Nephron (organoid): ENCODE results near the gene NCCRP1.

ENCODE experiments used
- H3K27ac Mint-ChIP-seq, 3 experiments: 2 replicates each; pipeline ENCODE4 v1.8.0; 2020; ENCODE audit warnings: mixed read lengths in 3 of 3, mild to moderate bottlenecking in 2 of 3, moderate library complexity in 1 of 3
- H3K27me3 Mint-ChIP-seq: 2 replicates; pipeline ENCODE4 v1.8.0; 2021; ENCODE audit warnings: low read depth, mild to moderate bottlenecking, moderate library complexity, mixed read lengths
- H3K36me3 Mint-ChIP-seq: 2 replicates; pipeline ENCODE4 v1.8.0; 2020; ENCODE audit warnings: low read depth, mixed read lengths
- H3K4me1 Mint-ChIP-seq: 2 replicates; pipeline ENCODE4 v1.8.0; 2020; ENCODE audit warnings: mixed read lengths
- H3K4me3 Mint-ChIP-seq, 3 experiments: 2 replicates each; pipeline ENCODE4 v1.8.0; 2020; ENCODE audit warnings: mild to moderate bottlenecking in 3 of 3, mixed read lengths in 3 of 3, moderate library complexity in 2 of 3
- H3K9me3 Mint-ChIP-seq: 2 replicates; pipeline ENCODE4 v1.8.0; 2020; ENCODE audit warnings: mixed read lengths
- TF ChIP-seq, protein P1 (sequence below), 3 experiments: fragments of 200-600 bp; sonication (generic); IDR thresholded peaks; one replicate each; pipeline ENCODE4 v1.5.0; 2021; ENCODE audit warnings: antibody characterized with exemption in 3 of 3; ENCODE audit not compliant: unreplicated experiment in 3 of 3

Gene NCCRP1, protein sequence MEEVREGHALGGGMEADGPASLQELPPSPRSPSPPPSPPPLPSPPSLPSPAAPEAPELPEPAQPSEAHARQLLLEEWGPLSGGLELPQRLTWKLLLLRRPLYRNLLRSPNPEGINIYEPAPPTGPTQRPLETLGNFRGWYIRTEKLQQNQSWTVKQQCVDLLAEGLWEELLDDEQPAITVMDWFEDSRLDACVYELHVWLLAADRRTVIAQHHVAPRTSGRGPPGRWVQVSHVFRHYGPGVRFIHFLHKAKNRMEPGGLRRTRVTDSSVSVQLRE

DNA sequence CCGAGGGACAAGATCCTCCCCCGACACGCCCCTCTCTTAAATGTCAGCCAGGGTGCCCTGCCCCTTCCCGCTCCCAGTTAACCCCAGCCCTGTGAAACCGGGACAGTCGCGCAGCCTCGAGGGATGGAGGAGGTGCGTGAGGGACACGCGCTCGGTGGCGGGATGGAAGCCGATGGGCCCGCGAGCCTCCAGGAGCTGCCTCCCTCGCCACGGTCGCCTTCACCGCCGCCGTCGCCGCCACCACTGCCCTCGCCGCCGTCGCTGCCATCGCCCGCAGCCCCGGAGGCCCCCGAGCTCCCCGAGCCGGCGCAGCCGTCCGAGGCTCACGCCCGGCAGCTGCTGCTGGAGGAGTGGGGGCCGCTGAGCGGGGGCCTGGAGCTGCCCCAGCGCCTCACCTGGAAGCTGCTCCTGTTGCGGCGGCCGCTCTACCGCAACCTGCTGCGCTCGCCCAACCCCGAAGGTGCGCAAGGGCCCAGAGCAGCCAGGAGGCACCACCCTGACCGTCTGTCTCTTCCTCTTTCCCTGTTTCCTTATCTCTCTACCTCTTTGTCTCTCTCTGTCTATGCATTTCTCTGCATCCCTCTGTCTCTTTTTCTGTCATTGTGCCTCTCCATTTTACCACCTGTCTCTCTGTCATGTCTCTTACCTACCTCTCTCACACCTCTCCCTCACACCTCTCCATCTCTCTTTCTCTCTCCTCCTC, at the start of gene NCCRP1:
Gene NCCRP1 (plus strand): TSS at position 105 of the 703 bp plus-strand sequence. CDS start 19 bp downstream, at position 124.
- Mint-ChIP-seq H3K27ac (peak within 1 kb of the TSS in 1 of 3 experiments; percentile 4), H3K4me1 (peaks cover 5% of the 10 kb centered on the region), H3K9me3 (no peaks in the 10 kb centered on the region), H3K36me3 (no peaks in the 10 kb centered on the region), H3K4me3 (peak within 1 kb of the TSS in 2 of 3 experiments; percentile 33 to 55), H3K27me3 (peaks cover 69% of the 10 kb centered on the region)
- TF ChIP-seq, protein P1, sequence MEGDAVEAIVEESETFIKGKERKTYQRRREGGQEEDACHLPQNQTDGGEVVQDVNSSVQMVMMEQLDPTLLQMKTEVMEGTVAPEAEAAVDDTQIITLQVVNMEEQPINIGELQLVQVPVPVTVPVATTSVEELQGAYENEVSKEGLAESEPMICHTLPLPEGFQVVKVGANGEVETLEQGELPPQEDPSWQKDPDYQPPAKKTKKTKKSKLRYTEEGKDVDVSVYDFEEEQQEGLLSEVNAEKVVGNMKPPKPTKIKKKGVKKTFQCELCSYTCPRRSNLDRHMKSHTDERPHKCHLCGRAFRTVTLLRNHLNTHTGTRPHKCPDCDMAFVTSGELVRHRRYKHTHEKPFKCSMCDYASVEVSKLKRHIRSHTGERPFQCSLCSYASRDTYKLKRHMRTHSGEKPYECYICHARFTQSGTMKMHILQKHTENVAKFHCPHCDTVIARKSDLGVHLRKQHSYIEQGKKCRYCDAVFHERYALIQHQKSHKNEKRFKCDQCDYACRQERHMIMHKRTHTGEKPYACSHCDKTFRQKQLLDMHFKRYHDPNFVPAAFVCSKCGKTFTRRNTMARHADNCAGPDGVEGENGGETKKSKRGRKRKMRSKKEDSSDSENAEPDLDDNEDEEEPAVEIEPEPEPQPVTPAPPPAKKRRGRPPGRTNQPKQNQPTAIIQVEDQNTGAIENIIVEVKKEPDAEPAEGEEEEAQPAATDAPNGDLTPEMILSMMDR (IDR thresholded peaks at IDR 0.05; ENCODE audit: unreplicated experiment in 3 of 3), result no peak

DNA sequence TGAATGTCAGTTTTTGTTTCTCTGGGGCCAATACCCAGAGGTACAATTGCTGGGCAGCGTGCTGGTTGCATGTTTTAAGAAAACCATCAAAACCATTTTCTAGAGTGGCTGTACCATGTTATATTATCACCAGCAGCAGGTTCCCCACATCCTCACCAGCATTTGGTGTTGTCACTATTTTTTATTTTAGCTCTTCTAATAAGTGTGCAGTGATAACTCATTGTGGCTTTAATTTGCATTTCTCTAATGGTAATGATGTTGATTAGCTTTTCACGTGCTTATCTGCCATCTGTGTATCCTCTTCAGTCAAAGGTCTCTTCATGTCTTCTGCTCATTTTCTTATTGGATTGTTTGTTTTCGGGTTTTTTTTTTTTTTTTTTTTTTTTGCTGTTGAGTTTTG, 49.3 kb upstream of the NCCRP1 start:
- Mint-ChIP-seq H3K27me3 (no peaks in the 10 kb centered on the region), H3K36me3 (peaks cover 23% of the 10 kb centered on the region), H3K27ac (peak overlapping the region in 2 of 3 experiments; percentile 50 to 63), H3K9me3 (no peaks in the 10 kb centered on the region), H3K4me3 (no peak overlapping the region), H3K4me1 (peaks cover 33% of the 10 kb centered on the region)
- TF ChIP-seq, protein P1 (IDR thresholded peaks at IDR 0.05; ENCODE audit: unreplicated experiment in 3 of 3), result no peak

DNA sequence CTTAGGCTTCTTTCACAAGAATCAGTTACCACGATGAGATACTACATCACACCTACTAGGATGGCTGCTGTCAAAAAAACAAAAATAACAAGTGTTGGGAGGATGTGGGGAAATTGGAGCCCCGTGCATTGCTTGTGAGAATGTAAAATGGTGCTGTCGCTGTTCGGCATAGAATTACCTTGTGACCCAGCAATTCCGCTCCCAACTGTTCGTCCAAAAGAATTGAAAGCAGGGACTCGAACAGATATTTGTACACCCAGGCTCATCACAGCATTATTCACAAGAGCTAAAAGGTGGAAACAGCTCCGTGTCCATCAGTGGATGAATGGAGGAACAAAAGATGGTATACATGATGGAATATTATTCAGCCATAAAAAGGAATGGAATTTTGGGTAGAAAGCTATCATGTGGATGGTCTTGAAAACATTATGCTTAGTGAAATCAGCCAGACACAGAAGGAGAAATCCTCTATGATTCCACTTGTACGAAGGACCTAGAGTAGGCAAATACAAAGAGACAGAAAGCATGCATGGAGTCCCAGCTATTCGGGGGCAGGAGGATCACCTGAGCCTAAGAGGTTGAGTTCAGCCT, 47.7 kb upstream of the NCCRP1 start:
- peaks cover 26% of the 10 kb centered on the region for H3K36me3 Mint-ChIP-seq
- H3K4me1 Mint-ChIP-seq, result peaks cover 28% of the 10 kb centered on the region
- H3K27me3 Mint-ChIP-seq, result no peaks in the 10 kb centered on the region
- no peak overlapping the region for H3K4me3 Mint-ChIP-seq
- H3K9me3 Mint-ChIP-seq, result no peaks in the 10 kb centered on the region
- no peak overlapping the region for H3K27ac Mint-ChIP-seq
- TF ChIP-seq, protein P1 (IDR thresholded peaks at IDR 0.05; ENCODE audit: unreplicated experiment in 3 of 3), result no peak

DNA sequence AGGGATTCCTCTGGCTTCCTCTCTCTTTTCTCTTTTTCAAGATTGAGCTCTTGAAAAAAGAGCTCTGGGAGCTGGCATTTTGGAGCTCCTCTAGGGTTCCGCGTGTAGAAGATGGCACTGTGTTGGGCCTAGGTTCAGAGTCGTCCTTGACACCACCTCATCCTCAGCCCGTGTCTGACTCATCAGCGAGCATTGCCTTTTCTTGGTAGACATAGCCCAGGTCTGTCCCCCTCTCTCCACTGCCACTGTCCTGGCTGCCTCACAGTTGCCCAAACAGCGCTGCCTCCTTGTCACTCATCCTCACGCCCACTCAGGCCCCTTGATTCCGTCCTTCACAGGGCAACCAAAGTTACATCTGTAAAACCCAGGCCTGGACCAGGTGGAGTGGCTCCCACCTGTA, 46.5 kb upstream of the NCCRP1 start:
- no peaks in the 10 kb centered on the region for H3K9me3 Mint-ChIP-seq
- TF ChIP-seq, protein P1 (IDR thresholded peaks at IDR 0.05; ENCODE audit: unreplicated experiment in 3 of 3), result no peak
- no peak overlapping the region for H3K4me3 Mint-ChIP-seq
- peaks cover 27% of the 10 kb centered on the region for H3K36me3 Mint-ChIP-seq
- H3K27me3 Mint-ChIP-seq, result no peaks in the 10 kb centered on the region
- H3K4me1 Mint-ChIP-seq, result peaks cover 21% of the 10 kb centered on the region
- H3K27ac Mint-ChIP-seq, result no peak overlapping the region

DNA sequence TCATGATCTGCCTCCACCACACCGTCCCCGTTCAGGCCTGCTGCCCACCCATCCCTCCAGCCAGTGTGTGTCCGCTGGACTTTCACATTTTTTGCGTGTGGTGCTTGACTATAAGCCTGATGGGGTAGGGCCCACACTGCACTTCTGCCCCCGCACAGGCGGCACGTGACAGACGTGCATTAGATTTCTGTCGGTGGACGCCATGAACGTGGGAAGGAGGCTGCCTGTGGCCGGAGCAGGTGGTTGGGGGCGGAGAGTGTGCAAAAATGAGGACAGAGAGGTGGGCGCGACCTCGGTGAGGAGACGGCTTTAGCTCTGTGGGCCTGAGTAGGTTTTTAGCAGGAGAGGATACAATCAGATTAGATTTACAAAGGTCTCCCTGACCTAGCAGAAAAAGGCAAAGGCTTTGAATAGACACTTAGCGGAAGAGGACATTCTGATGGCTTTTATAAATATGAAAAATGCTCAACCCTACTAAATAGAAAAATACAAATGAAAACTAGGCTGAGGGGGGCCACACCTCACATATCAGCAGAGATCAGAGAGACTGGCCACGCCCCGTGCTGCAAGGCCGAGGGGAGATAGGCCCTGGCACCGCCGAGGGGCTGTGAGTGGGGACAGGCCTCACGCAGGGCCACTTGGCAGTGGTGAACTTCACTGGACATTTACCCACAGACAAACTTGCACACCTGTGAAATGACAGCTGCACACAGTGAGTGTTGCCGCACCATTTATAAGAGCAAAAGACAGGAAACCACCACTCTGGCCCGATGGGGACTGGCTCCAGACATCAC, 45.8 kb upstream of the NCCRP1 start:
- Mint-ChIP-seq H3K9me3 (no peaks in the 10 kb centered on the region), H3K4me1 (peaks cover 17% of the 10 kb centered on the region), H3K36me3 (peaks cover 25% of the 10 kb centered on the region), H3K27ac (peak overlapping the region in 1 of 3 experiments; percentile 10), H3K4me3 (no peak overlapping the region), H3K27me3 (no peaks in the 10 kb centered on the region)
- TF ChIP-seq, protein P1 (IDR thresholded peaks at IDR 0.05; ENCODE audit: unreplicated experiment in 3 of 3), result no peak
